HG03457 (cell line): ENCODE data around the gene MUSK.
"Not testable (repeated sequence)": the region's sequence is repeated elsewhere in the genome, so short reads cannot be mapped to it uniquely, and the experiment has no call there.

Experiments
- ATAC-seq: cut with Tn5 transposase; IDR thresholded peaks from one replicate; pipeline ENCODE4 v1.9.1; 2021; ENCODE audit warnings: moderate number of reproducible peaks; ENCODE audit not compliant: unreplicated experiment

The MUSK gene

GRCh38 chr9:110807956-110808598 lies 139.5 kb downstream of the MUSK start:
- ATAC-seq, result peak; percentile 65

GRCh38 chr9:110808599-110808980 lies 140.0 kb downstream of the MUSK start:
- ATAC-seq, result peak; percentile 97

- peak; percentile 41 for ATAC-seq
Measured at GRCh38 chr9:110809038-110809595, 140.5 kb downstream of the MUSK start.

GRCh38 chr9:110810262-110810976 lies 141.8 kb downstream of the MUSK start:
- ATAC-seq, result no peak

- no peak for ATAC-seq
Measured at GRCh38 chr9:110812886-110813285, 144.3 kb downstream of the MUSK start.

GRCh38 chr9:110814159-110814558 lies 145.6 kb downstream of the MUSK start:
- no peak for ATAC-seq

- ATAC-seq, result no peak
Measured at GRCh38 chr9:110815361-110815760, 146.8 kb downstream of the MUSK start.

- ATAC-seq, result no peak
Measured at GRCh38 chr9:110820381-110820780, 151.8 kb downstream of the MUSK start.

GRCh38 chr9:110821064-110821463 lies 152.5 kb downstream of the MUSK start:
- ATAC-seq, result peak; percentile 96

- not testable (repeated sequence) for ATAC-seq
Measured at GRCh38 chr9:110825129-110825528, 156.5 kb downstream of the MUSK start.

- ATAC-seq, result no peak
Measured at GRCh38 chr9:110825950-110826349, 157.4 kb downstream of the MUSK start.

- not testable (repeated sequence) for ATAC-seq
Measured at GRCh38 chr9:110826400-110826799, 157.8 kb downstream of the MUSK start.

- ATAC-seq, result no peak
Measured at GRCh38 chr9:110828264-110828663, 159.7 kb downstream of the MUSK start.

- no peak for ATAC-seq
Measured at GRCh38 chr9:110830495-110830894, 161.9 kb downstream of the MUSK start.

GRCh38 chr9:110832926-110833325 lies 164.3 kb downstream of the MUSK start:
- ATAC-seq, result no peak

GRCh38 chr9:110835404-110835803 lies 166.8 kb downstream of the MUSK start:
- no peak for ATAC-seq

- no peak for ATAC-seq
Measured at GRCh38 chr9:110835859-110836271, 167.3 kb downstream of the MUSK start.

GRCh38 chr9:110837401-110838005 lies 168.9 kb downstream of the MUSK start:
- no peak for ATAC-seq

GRCh38 chr9:110842169-110842568 lies 173.6 kb downstream of the MUSK start:
- no peak for ATAC-seq

- ATAC-seq, result no peak
Measured at GRCh38 chr9:110842986-110843385, 174.4 kb downstream of the MUSK start.

- no peak for ATAC-seq
Measured at GRCh38 chr9:110844121-110844520, 175.5 kb downstream of the MUSK start.

GRCh38 chr9:110846215-110846614 lies 177.6 kb downstream of the MUSK start:
- ATAC-seq, result no peak
